Measurements from ENCODE around the gene KLK11. TPM values are rescaled to one million over a fixed set of nuclear protein-coding genes. Genes with fewer than 3 reads are reported as not detected.

KLK11 gene
- total and polyA plus RNA-seq, 2 donors (not counting 3 experiments of a cell fraction or from before 2014, with no cell fraction given), result not detected

- DNase-seq (ENCODE audit: low read depth, low spot score) (no peak), FAIRE-seq (no peak)
- CTCF ChIA-PET, result interaction anchor here (1.0 kb wide), 1 partner anchor 18 kb away, joined by 3 read pairs; no protein-coding TSS in a partner anchor
- Histone ChIP-seq H3K9ac (replicated peaks; ENCODE audit: extremely low read depth, insufficient read depth, low read length) (no peak overlapping the region), H3K36me3 (ENCODE audit: control insufficient read depth in 2 of 2, extremely low read depth in 1 of 2, insufficient read depth in 2 of 2, low read length in 2 of 2) (no peaks in the 10 kb centered on the region), H3K9me1 (replicated peaks; ENCODE audit: control insufficient read depth, extremely low read depth, insufficient read depth, low read length) (no peaks in the 10 kb centered on the region), H4K20me1 (replicated peaks; ENCODE audit: control insufficient read depth, extremely low read depth, insufficient read depth, low read length) (no peaks in the 10 kb centered on the region), H3K79me2 (ENCODE audit: control insufficient read depth, insufficient read depth, low read length) (no peaks in the 10 kb centered on the region), H3K27me3 (ENCODE audit: control insufficient read depth in 2 of 2, insufficient read depth in 2 of 2, low read length in 2 of 2) (no peaks in the 10 kb centered on the region), H3K4me1 (ENCODE audit: control insufficient read depth, extremely low read depth, insufficient read depth, low read length) (no peaks in the 10 kb centered on the region), H3K27ac (ENCODE audit: insufficient read depth, low read depth, low read length) (no peak overlapping the region), H3K4me3 (replicated peaks in 1 of 3; ENCODE audit: insufficient read depth in 1 of 3, low read depth in 1 of 3, low read length in 3 of 3) (no peak overlapping the region), H3K9me3 (replicated peaks; ENCODE audit: control insufficient read depth, insufficient read depth, low read length) (no peaks in the 10 kb centered on the region), H3K4me2 (ENCODE audit: insufficient read depth, low read length) (no peak overlapping the region), H2AFZ (ENCODE audit: low read depth, low read length) (no peak overlapping the region)
- dilution Hi-C loops (cut with MboI; ENCODE audit: extremely low pct_ligation_motif_present, low sequenced_read_pairs), result no loop called here
- TF ChIP-seq MYC (IDR thresholded peaks at IDR 0.05; ENCODE audit: low read depth, low read length) (no peak), EZH2 (IDR thresholded peaks at IDR 0.05; ENCODE audit: borderline replicate concordance, low read depth, low read length, severe bottlenecking) (no peak), FOS (IDR thresholded peaks at IDR 0.05; ENCODE audit: borderline replicate concordance, insufficient read depth, low read length) (no peak), POLR2A (IDR thresholded peaks at IDR 0.05; ENCODE audit: low read depth, low read length) (no peak)
- BruUV-seq (replicated peaks), result no TSS peak
- POLR2A ChIA-PET, result no interaction called here
- intact Hi-C loops (cut with micrococcal nuclease), result no loop called here
Measured at GRCh38 chr19:51002542-51003311, 23.7 kb downstream of the KLK11 start.

DNA sequence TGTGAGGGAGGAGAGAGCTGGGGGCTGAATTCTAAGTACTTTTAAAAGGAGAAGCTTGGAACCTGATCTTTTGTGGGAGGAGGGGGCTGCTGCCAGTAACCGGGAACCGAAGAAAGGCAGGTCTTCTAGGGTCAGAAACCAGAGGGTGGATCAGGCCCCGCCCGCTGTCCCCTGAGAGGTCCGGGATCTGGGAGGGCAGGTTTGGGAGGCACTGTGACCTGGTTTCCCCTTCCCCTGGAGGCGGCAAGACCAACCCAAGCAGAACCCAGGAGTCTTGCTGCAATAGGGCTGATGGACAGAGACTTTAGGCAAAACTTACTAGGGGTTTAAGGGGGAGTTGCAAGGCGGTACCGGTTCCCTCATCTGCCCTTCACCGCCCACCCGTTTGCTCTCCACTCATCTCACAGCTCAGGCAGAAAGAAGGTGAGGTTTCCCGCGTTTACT lies 24.3 kb downstream of the KLK11 start:
- no peaks in the 10 kb centered on the region for H3K27me3 ChIP-seq (ENCODE audit: control insufficient read depth in 2 of 2, insufficient read depth in 2 of 2, low read length in 2 of 2)
- intact Hi-C loops (cut with micrococcal nuclease), result no loop called here
- no peak overlapping the region for H3K4me3 ChIP-seq (replicated peaks in 1 of 3; ENCODE audit: insufficient read depth in 1 of 3, low read depth in 1 of 3, low read length in 3 of 3)
- H3K36me3 ChIP-seq (ENCODE audit: control insufficient read depth in 2 of 2, extremely low read depth in 1 of 2, insufficient read depth in 2 of 2, low read length in 2 of 2), result no peaks in the 10 kb centered on the region
- no peak overlapping the region for H3K9ac ChIP-seq (replicated peaks; ENCODE audit: extremely low read depth, insufficient read depth, low read length)
- POLR2A ChIA-PET, result no interaction called here
- FAIRE-seq, result no peak
- TF ChIP-seq MYC (IDR thresholded peaks at IDR 0.05; ENCODE audit: low read depth, low read length), result no peak
- TF ChIP-seq FOS (IDR thresholded peaks at IDR 0.05; ENCODE audit: borderline replicate concordance, insufficient read depth, low read length), result no peak
- TF ChIP-seq GATA2 (IDR thresholded peaks at IDR 0.05; ENCODE audit: insufficient read depth, insufficient read length, low read depth, low read length), result no peak
- TF ChIP-seq EZH2 (IDR thresholded peaks at IDR 0.05; ENCODE audit: borderline replicate concordance, low read depth, low read length, severe bottlenecking), result no peak
- no peak for TF ChIP-seq MAX (IDR thresholded peaks at IDR 0.05; ENCODE audit: insufficient read depth, insufficient read length)
- TF ChIP-seq JUN (IDR thresholded peaks at IDR 0.05; ENCODE audit: borderline replicate concordance, insufficient read depth, insufficient read length, low read depth), result no peak
- TF ChIP-seq, protein P1, sequence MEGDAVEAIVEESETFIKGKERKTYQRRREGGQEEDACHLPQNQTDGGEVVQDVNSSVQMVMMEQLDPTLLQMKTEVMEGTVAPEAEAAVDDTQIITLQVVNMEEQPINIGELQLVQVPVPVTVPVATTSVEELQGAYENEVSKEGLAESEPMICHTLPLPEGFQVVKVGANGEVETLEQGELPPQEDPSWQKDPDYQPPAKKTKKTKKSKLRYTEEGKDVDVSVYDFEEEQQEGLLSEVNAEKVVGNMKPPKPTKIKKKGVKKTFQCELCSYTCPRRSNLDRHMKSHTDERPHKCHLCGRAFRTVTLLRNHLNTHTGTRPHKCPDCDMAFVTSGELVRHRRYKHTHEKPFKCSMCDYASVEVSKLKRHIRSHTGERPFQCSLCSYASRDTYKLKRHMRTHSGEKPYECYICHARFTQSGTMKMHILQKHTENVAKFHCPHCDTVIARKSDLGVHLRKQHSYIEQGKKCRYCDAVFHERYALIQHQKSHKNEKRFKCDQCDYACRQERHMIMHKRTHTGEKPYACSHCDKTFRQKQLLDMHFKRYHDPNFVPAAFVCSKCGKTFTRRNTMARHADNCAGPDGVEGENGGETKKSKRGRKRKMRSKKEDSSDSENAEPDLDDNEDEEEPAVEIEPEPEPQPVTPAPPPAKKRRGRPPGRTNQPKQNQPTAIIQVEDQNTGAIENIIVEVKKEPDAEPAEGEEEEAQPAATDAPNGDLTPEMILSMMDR (IDR thresholded peaks at IDR 0.05; ENCODE audit: extremely low read depth in 1 of 2, insufficient read depth in 1 of 2, low read depth in 1 of 2, low read length in 2 of 2), result no peak
- no peak for TF ChIP-seq POLR2A (IDR thresholded peaks at IDR 0.05; ENCODE audit: low read depth, low read length)
- no peak for TF ChIP-seq POLR2AphosphoS5 (IDR thresholded peaks at IDR 0.05; ENCODE audit: insufficient read depth, low read depth, low read length)
- H3K4me2 ChIP-seq (ENCODE audit: insufficient read depth, low read length), result no peak overlapping the region
- no peaks in the 10 kb centered on the region for H3K4me1 ChIP-seq (ENCODE audit: control insufficient read depth, extremely low read depth, insufficient read depth, low read length)
- CTCF ChIA-PET, result interaction anchor here (1.0 kb wide), 1 partner anchor 19 kb away, joined by 3 read pairs; no protein-coding TSS in a partner anchor
- no peaks in the 10 kb centered on the region for H3K9me3 ChIP-seq (replicated peaks; ENCODE audit: control insufficient read depth, insufficient read depth, low read length)
- no peaks in the 10 kb centered on the region for H4K20me1 ChIP-seq (replicated peaks; ENCODE audit: control insufficient read depth, extremely low read depth, insufficient read depth, low read length)
- no TSS peak for BruUV-seq (replicated peaks)
- H3K27ac ChIP-seq (ENCODE audit: insufficient read depth, low read depth, low read length), result no peak overlapping the region
- no peaks in the 10 kb centered on the region for H3K79me2 ChIP-seq (ENCODE audit: control insufficient read depth, insufficient read depth, low read length)
- dilution Hi-C loops (cut with MboI; ENCODE audit: extremely low pct_ligation_motif_present, low sequenced_read_pairs), result no loop called here
- H2AFZ ChIP-seq (ENCODE audit: low read depth, low read length), result no peak overlapping the region
- DNase-seq (ENCODE audit: low read depth, low spot score), result no peak
- no peaks in the 10 kb centered on the region for H3K9me1 ChIP-seq (replicated peaks; ENCODE audit: control insufficient read depth, extremely low read depth, insufficient read depth, low read length)
